HG03039 (cell line): ENCODE data around the gene NLRP3.
A peak's percentile ranks its signal among the peaks of the same experiment; 100 is the strongest.
"Not testable (repeated sequence)": the region's sequence is repeated elsewhere in the genome, so short reads cannot be mapped to it uniquely, and the experiment has no call there.

Source experiments
- ATAC-seq: cut with Tn5 transposase; IDR thresholded peaks from one replicate; pipeline ENCODE4 v1.9.1; 2021; ENCODE audit warnings: mild to moderate bottlenecking, moderate library complexity; ENCODE audit not compliant: unreplicated experiment

NLRP3 gene

GRCh38 chr1:247468481-247469140 is 52.6 kb downstream of the NLRP3 start:
- no peak for ATAC-seq

- ATAC-seq = no peak
Observed at GRCh38 chr1:247469141-247469535, 53.2 kb downstream of the NLRP3 start.

- ATAC-seq = not testable (repeated sequence)
Observed at GRCh38 chr1:247470942-247471429, 55.0 kb downstream of the NLRP3 start.

GRCh38 chr1:247471445-247472016 is 55.6 kb downstream of the NLRP3 start:
- ATAC-seq = no peak

GRCh38 chr1:247472035-247472434 is 56.1 kb downstream of the NLRP3 start:
- ATAC-seq = no peak

- ATAC-seq = no peak
Observed at GRCh38 chr1:247474367-247474766, 58.4 kb downstream of the NLRP3 start.

GRCh38 chr1:247475793-247476192 is 59.8 kb downstream of the NLRP3 start:
- ATAC-seq = no peak

GRCh38 chr1:247476328-247477058 is 60.5 kb downstream of the NLRP3 start:
- ATAC-seq = not testable (repeated sequence)

GRCh38 chr1:247482747-247483146 is 66.8 kb downstream of the NLRP3 start:
- no peak for ATAC-seq

GRCh38 chr1:247487057-247487456 is 71.1 kb downstream of the NLRP3 start:
- peak; percentile 83 for ATAC-seq

- ATAC-seq = no peak
Observed at GRCh38 chr1:247491328-247491727, 75.4 kb downstream of the NLRP3 start.

GRCh38 chr1:247493106-247493505 is 77.1 kb downstream of the NLRP3 start:
- no peak for ATAC-seq

GRCh38 chr1:247494767-247495166 is 78.8 kb downstream of the NLRP3 start:
- ATAC-seq = no peak

- ATAC-seq = no peak
Observed at GRCh38 chr1:247496581-247497285, 80.8 kb downstream of the NLRP3 start.
